HL-60/S4 (cell line): ENCODE measurements around the gene PPARGC1A.

ENCODE experiments used
- in situ Hi-C: fragments of 300-500 bp; cut with MboI; formaldehyde crosslinking; loops from 2 replicates; pipeline ENCODE4 v1.14.3; 2022; ENCODE audit warnings: low sequenced_read_pairs

Gene PPARGC1A

GRCh38 chr4:23881674-23882337 is 8.0 kb downstream of the PPARGC1A start:
- in situ Hi-C loops: no loop called here

DNA sequence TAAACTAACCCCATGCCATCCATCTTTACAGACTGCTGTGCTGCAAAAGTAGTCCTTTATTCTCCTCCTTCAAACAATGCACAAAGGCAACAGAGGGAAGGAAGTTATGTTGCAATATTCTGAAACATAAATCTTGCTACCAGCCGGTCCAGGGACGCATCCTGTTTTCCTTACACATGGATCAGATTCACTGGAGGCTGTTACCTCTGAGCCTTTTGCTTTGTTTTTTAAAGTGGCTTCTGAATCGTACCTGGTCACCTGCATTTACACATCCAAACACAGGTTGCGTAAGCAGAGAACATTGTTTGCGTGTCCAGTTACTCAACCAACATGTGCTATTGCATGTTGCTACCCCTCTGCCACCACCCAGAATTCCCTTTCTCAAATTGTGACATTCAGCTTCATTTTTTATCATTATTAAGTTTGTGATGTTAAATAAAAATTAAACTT is 8.8 kb downstream of the PPARGC1A start:
- in situ Hi-C loops: no loop called here

DNA sequence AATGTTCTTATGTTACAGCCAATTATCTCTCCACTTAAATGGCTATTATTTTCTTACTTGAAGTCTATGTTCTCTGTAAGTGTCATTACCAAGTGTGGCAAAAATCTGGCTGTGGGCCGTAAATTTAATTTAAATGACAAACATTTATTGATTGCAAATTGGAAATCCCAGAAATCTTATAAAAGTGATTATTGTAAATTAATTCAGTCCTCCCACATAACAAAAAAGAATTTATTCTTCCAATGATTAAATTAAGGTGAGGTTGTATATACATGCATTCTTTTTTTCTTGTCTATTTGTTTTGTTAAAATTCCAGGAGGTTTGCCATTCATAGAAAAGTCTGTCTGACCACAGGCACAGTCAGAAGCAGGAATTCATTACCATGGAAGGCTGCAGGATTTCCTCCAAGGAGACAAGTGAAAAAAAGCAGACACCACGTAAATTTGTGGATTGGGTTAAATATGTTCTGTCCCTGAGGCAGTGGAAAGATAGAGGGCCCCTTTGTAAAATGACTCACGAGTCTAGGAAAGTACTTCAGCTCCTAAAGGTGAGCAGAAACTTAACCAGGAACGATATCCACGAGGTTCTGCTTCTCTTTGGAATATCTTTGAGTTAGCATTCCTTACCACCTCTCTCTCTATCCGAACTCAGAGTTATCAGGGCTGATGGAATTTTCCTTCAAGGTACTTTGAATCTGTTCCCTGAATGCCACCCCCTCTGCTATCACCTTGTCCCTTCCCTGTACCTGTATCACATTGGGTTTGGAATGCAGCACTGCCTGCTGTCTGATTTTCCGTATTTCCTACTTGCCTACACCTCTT is 10.7 kb downstream of the PPARGC1A start:
- in situ Hi-C loops: no loop called here

DNA sequence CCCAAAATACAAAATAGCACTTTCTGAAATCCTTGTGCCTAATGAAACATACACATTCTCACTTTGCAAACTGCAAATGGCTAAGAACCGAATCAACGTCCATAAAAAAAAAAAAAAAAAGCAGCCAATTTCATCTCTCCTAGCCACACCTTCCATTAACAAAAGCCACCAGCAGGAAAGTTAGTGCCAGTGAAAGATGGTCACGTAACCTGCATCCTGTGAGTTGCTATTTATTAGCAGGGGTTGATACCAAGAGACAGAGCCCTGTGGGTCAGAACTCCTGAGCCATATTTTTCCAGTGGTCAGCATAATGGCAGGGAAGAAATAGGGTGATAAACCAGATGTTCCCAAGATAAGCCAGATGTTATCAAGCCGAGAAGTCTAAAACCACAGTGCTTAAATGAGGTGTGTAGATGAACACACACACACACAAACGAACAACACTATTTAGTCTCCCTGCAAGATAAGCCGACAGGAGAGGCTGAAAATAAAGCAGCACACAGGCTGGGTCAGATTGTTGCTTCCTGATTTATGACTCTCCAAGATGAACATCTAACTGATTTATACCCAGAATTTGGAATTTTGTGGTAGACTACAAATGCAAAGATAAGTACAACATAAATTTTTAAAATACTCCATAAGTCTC is 11.5 kb downstream of the PPARGC1A start:
- in situ Hi-C loops: no loop called here

- in situ Hi-C loops: no loop called here
These were observed 12.1 kb downstream of the PPARGC1A start for GRCh38 chr4:23877758-23878229.

DNA sequence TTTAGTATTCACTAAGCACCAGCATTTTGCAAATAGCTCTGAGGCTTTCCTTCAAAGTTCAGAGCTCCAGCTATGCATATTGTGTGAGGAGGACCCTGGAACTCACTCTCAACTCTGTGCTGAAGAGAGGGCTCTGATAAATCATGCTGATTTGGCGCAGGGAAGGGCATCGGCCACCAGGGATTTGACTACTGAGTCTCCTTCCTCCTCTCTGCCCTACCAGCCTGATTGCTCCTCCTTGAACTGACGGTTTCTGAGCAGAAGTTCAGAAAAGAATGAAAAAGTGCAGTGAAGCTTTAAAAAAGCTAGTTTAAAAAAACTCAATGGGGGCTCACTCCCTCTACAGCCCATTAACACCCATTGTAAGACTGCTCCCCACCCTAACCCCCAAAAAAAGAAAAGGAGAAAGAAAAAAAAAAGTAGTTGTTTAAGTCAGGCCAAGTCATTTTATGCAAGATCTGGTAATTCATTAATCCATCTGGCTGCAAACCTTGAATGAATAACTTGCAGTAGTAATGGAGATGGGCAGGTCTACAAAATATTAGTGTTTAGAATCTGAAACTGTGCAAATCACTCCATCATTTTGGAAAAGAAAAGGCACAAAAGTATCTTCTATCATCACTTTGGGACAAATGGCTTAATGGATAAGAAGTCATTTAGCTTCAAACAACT is 13.3 kb downstream of the PPARGC1A start:
- in situ Hi-C loops: no loop called here

DNA sequence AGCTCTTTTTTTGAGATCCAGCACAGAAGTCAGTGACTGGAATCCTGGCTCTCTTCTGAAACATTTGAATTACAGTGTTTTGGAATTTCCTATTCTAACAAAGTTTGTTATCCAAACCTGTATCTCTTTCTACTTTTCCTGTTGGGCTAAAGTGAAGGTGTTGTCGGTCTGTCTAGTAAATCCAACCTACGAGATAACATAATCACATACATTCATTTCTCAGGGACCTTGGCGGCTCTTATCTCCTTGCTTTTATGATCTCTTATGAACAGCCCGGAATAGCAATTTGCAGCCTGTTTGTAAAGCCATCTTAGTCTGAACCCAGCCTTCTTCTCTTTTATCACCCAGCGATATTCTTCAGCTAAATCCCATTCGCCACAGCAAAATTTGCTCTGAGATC is 14.5 kb downstream of the PPARGC1A start:
- in situ Hi-C loops: no loop called here

DNA sequence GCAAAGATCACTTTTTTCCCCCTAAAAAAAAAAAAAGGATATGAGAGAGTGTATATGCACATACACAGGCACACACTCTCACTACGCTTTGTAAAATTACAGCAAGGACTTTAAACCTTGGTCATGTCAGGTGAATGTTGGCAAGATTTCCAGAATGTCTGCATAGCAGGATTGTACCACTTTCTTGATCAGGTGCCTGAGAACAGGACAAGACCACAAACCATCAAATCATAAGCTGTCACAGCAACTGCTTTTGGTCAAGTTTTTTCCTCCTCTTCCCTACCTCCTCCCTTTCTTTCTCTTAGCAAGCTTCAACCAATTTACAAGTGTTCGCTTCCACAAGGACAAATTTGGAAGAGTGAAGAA is 15.3 kb downstream of the PPARGC1A start:
- in situ Hi-C loops: no loop called here

- in situ Hi-C loops: no loop called here
These were observed 15.9 kb downstream of the PPARGC1A start for GRCh38 chr4:23873717-23874535.

- in situ Hi-C loops: no loop called here
These were observed 18.4 kb downstream of the PPARGC1A start for GRCh38 chr4:23871426-23871825.

GRCh38 chr4:23866450-23867075 is 23.3 kb downstream of the PPARGC1A start:
- in situ Hi-C loops: no loop called here

DNA sequence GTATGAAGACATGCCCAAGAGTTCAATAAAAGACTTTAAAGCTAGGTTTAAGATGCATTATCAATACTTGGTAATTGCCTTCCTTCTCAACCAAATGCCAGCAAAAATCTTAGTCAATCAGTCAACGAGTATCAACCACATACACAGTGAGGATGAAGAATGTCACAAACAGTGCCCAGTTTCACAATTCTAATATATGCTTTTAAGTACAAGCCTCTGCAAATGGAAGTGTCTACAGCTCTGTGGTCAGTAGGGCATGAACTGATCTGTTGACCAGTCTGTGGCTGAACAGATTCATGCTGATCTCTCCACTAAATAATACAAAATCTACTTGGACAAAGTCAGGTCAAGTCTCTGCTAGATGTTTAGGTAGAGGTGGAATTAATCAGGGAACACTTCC is 27.9 kb downstream of the PPARGC1A start:
- in situ Hi-C loops: no loop called here

DNA sequence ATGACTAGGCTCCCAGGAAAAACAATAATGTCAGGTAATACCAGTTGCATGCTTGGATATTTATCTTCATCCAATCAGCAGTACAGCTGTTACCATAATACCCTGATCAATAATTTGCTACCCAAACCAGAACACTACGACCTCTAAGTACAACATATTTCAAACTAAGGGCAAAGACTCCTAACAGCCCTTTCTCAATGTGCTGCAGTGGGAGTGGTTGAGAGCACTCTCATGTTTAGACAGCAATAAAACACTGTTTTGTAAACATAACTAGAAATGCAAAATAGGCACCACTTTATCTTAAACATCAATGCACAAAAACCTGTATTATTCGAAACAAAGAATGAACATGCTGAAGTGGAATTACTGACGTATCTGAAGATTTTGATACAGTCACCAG is 28.9 kb downstream of the PPARGC1A start:
- in situ Hi-C loops: no loop called here

- in situ Hi-C loops: no loop called here
These were observed 32.4 kb downstream of the PPARGC1A start for GRCh38 chr4:23857367-23857959.

DNA sequence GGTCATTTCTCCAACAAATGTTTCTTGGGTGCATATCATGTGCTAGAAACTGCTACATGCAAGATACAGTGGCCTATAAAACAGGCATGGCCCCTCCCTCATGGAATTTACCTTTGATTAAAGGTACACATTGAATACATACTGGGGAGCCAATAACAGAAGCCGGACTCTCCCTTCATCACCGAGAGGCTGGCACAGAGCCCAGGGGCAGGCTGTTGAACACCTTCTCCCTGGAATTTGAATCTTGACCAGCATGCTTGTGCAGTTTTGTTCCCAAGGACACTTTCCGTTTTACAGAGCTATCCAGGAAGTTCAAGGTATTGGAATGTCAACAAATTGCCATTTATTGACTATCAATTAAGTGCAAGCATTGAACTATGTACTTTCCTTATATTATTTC is 33.2 kb downstream of the PPARGC1A start:
- in situ Hi-C loops: no loop called here

GRCh38 chr4:23855912-23856605 is 33.8 kb downstream of the PPARGC1A start:
- in situ Hi-C loops: no loop called here

DNA sequence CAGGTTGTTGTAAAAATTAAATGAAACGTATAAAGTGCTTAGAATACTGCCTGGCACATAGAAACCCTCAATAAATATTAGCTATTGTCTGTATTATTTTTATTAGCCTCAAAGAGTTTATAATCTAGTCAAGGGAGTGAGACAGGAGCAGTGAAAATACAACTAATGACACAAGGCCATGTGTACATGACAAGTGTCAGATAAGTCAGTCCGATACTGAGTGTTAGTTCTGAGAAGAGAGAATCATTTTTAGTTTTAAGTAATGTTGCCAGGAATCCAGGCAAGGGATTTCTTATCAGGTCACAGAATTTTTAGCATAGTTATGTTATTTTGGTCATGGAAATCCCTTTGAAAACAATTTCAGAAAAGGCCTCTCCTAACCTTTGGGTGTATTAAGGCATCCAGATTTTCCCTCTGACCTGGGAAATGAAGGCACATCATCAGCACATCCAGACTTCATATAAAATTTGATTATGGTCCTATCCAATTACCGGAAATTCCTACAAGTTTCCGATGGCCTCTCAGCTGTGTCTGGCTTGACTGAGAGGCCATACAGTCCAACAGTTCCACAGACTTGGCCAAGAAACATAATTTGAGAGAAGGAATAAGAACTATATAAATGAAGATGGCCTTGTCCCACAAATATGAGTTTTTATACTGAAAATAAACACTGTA is 35.7 kb downstream of the PPARGC1A start:
- in situ Hi-C loops: no loop called here

GRCh38 chr4:23851464-23851863 is 38.4 kb downstream of the PPARGC1A start:
- in situ Hi-C loops: no loop called here
